ENCODE results near the gene CD24.
"Not testable (repeated sequence)": the region's sequence is repeated elsewhere in the genome, so short reads cannot be mapped to it uniquely, and the experiment has no call there.

The CD24 gene

DNA sequence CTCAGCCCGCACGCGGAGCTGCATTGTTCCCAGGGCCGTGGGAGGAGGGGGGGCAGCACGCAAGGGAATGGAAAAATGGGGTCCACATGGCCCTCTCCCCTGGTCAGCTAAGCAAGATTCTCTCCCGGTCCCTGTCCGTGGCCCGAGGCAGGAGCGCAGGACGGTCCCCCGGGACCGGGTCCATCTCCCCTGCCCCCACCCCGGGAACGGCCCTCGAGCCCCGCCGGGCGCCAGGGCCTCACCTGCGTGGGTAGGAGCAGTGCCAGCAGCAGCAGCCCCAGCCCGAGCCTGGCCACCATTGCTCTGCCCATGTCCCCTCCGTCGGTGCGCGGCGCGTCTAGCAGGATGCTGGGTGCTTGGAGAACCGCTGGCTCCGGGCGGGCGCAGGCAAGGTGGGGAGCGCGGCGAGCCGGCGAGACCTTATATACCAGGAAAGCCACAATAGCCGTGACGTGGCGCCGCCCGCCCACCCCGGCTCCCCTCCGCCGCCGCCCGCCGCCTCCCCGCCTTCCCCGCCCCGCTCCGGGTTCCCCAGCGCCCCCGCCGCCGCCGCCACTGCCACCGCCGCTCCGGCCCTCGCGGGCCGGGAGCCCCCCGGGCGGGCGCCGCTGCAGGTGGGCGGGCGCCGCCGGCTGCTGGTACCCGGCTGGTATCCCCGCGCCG lies at the start of gene CD24:
CD24 (minus strand) TSS at position 394 of the 663 bp plus-strand sequence; CDS start at position 311, 83 bp downstream.
- TF ChIP-seq POLR2A (IDR thresholded peaks at IDR 0.05; ENCODE audit: low read depth, low read length): no peak
- DNase-seq (ENCODE audit: insufficient read length, low spot score): no peak
- no peak for FAIRE-seq

DNA sequence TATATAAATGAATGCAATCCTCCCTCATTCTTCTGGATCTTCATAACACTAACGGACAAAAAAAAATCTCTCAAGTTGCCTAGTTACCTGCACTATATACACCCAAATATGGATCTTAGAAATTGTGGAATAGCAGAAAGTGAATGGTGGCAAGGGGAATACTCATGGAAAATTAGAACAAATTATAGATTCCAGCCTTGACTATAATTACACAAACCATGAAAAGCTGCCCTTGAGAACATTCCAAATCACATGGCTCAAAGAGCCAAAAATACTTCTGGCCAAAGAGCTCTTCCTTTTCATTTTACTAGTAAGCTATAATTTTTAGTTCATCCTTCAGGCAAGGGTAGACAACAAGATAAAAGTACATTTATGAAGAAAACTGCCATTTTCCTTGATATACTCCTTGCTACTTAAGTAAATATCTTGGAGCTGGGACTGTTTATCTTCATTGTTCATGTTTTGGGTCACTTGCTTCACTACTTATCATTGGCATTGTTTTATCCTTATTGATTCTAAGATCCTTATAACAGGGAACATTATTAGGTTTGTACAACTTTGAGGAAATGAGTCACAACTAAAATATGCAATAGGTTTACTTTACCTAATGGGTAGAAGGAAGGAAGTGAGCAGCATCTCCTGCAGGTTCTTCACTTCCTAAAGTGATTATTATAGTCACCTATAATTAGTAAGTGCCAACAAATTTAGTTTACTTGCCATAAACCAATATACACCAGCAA lies 47.1 kb upstream of the CD24 start:
- DNase-seq (ENCODE audit: insufficient read length, low spot score) (no peak), FAIRE-seq (no peak)
- no peak for TF ChIP-seq POLR2A (IDR thresholded peaks at IDR 0.05; ENCODE audit: low read depth, low read length)

- DNase-seq (ENCODE audit: insufficient read length, low spot score): no peak
- no peak for TF ChIP-seq POLR2A (IDR thresholded peaks at IDR 0.05; ENCODE audit: low read depth, low read length)
- no peak for FAIRE-seq
Measured at GRCh38 chr6:107020239-107020638, 45.7 kb upstream of the CD24 start.

- DNase-seq (ENCODE audit: insufficient read length, low spot score); FAIRE-seq: not testable (repeated sequence)
Measured at GRCh38 chr6:107019628-107020027, 45.1 kb upstream of the CD24 start.

GRCh38 chr6:107019047-107019446 lies 44.5 kb upstream of the CD24 start:
- TF ChIP-seq POLR2A (IDR thresholded peaks at IDR 0.05; ENCODE audit: low read depth, low read length): no peak
- no peak for FAIRE-seq
- no peak for DNase-seq (ENCODE audit: insufficient read length, low spot score)

DNA sequence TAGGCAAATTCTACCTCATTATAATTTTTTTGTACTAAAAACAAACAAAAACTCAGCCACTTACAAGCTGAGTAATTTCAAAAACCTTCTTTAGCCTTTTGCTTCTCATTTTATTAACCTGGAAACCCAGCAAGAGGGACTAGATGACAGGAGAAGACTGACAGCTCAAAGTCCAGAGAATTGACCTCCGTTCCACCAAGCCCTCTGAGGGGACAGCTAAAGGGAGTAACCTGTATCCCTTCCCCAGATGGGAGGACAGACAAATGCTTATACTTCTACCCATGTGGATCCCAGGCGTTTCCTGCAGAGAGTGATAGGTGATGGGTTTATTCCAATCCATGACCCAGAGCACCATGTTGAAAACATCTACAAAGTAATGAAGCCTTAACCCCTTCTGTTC lies 35.0 kb upstream of the CD24 start:
- TF ChIP-seq POLR2A (IDR thresholded peaks at IDR 0.05; ENCODE audit: low read depth, low read length): no peak
- DNase-seq (ENCODE audit: insufficient read length, low spot score): no peak
- FAIRE-seq: no peak

DNA sequence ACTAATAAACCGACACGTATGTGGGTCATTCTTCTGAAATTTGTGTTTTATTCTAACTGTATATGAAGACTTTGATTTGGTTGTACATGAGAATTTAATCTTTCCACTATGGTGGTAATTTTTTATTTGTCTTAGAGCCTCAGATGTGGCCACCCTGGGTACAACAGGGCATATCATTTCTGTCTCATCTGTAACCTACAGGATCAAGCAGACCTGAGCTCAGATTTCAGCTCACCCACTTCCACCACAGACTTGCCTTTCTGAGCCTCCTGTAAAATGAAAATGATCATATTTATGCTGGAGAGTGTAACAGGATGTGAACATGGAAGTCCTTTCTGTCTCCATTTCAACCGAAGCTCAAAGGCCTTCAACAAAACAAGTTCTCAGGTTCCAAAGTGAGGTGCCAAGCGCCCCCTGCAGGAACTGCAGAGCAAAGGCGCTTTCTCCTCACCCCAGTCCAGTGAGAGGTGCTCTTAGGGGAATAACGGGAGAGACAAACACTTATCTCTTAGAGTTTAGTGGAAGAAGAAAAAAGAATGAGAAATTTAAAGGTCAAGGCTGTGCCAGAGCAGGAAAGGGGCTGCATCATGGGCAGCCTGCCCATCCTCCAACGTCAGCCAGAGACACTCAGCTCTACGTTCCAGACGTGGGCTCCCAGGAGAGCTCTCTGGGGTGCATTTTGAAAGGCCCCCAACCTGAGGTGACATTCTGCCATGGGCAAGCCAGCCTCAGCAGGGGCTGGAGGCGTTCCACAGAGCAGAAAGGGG lies 23.0 kb upstream of the CD24 start:
- no peak for TF ChIP-seq POLR2A (IDR thresholded peaks at IDR 0.05; ENCODE audit: low read depth, low read length)
- FAIRE-seq: peak; percentile 73
- peak; percentile 45 for DNase-seq (ENCODE audit: insufficient read length, low spot score)

DNA sequence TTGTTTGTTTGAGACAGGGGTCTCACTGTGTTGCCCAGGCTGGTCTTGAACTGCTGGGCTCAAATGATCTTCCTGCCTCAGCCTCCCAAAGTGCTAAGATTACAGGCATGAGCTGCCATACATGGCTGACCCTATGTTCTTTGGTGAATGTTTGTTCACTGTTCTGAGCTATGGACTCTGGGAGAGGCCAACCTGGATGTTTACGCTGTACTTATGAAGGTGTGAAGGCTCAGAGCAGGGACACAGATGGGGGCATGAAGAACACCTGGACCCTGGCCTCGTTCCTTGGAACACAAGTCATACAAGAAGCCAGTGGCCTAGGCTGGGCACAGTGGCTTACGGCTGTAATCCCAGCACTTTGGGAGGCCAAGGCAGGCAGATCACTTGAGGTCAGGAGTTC lies 21.1 kb upstream of the CD24 start:
- no peak for TF ChIP-seq POLR2A (IDR thresholded peaks at IDR 0.05; ENCODE audit: low read depth, low read length)
- no peak for DNase-seq (ENCODE audit: insufficient read length, low spot score)
- no peak for FAIRE-seq

GRCh38 chr6:106989737-106990136 lies 15.2 kb upstream of the CD24 start:
- FAIRE-seq; DNase-seq (ENCODE audit: insufficient read length, low spot score): not testable (repeated sequence)

- no peak for FAIRE-seq
- no peak for TF ChIP-seq POLR2A (IDR thresholded peaks at IDR 0.05; ENCODE audit: low read depth, low read length)
- no peak for DNase-seq (ENCODE audit: insufficient read length, low spot score)
Measured at GRCh38 chr6:106988664-106989063, 14.1 kb upstream of the CD24 start.

- TF ChIP-seq POLR2A (IDR thresholded peaks at IDR 0.05; ENCODE audit: low read depth, low read length): no peak
- FAIRE-seq (no peak), DNase-seq (ENCODE audit: insufficient read length, low spot score) (no peak)
Measured at GRCh38 chr6:106981926-106982325, 7.4 kb upstream of the CD24 start.

DNA sequence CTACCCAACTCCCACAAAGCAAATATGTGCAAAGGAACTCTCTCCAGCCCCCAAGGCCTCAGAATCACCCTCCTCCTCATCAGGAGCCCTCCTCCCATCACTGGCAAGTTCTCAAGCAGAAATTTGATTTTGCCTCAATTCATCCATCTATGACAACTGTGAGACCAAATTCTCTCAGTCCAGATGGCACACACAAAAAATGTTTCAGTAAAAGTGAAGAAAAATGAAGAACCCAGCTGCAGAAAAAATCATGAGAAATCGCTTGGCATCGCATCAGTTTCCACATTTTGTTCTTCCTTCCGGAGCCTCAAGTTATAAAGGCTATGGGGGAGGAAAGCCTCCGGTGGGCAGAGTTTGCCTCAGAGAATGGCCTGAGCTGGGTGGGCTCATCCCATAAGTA lies 6.4 kb upstream of the CD24 start:
- FAIRE-seq: no peak
- no peak for DNase-seq (ENCODE audit: insufficient read length, low spot score)
- no peak for TF ChIP-seq POLR2A (IDR thresholded peaks at IDR 0.05; ENCODE audit: low read depth, low read length)

DNA sequence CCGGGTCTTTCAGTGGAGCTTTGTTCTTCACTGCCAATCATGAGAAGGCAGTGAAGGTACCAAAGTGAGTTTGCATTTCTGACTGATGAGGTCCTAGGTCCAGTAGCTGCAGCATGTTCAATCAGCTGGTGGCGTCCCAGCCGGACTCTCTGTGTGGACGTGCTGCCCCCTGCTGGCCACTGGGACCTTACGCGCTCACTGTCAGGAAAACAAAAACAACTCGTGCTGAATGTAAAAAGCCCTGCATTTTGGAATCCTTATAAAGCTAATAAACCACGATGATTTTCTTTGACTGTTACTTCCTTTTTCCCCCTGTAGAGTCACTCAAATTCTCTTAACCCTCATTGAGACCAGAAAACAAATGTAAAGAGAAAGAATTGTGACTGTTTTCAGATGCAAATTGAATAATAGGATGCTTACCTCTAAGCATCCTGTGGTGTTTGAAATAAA lies 4.9 kb upstream of the CD24 start:
- DNase-seq (ENCODE audit: insufficient read length, low spot score) (peak; percentile 62), FAIRE-seq (no peak)
- no peak for TF ChIP-seq POLR2A (IDR thresholded peaks at IDR 0.05; ENCODE audit: low read depth, low read length)

DNA sequence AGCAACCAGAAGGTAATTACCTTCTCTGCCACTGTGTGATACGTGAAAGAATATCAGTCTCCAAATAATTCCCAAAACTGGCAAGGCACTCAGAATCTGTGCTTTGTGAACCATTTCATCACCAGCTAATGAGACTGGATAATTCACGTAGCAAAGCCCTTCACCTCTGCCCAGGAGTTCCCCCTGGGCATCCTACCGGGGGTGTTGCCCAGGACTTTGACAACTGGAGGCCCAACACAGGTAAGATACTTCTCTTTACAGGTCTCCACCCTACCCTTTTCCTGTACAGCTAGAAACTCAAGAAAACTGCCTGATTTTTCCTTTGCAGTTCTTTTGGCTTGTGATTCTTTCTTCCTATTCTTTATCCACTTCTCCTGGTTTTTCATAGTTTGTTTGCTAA lies 2.7 kb upstream of the CD24 start:
- DNase-seq (ENCODE audit: insufficient read length, low spot score): no peak
- FAIRE-seq: no peak
- TF ChIP-seq POLR2A (IDR thresholded peaks at IDR 0.05; ENCODE audit: low read depth, low read length): no peak
